Measurements from ENCODE around the gene EEF2KMT.

EEF2KMT gene

GRCh38 chr16:5035909-5036227, 61.7 kb downstream of the EEF2KMT start:
- H3K9me3 ChIP-seq (ENCODE audit: low read length) = no peaks in the 10 kb centered on the region
- no peaks in the 10 kb centered on the region for H3K27me3 ChIP-seq (ENCODE audit: insufficient read depth, low read length)
- no peak overlapping the region for H3K4me3 ChIP-seq (ENCODE audit: low read length)
- H2AFZ ChIP-seq (ENCODE audit: low read depth, low read length) = no peak overlapping the region
- H3K4me1 ChIP-seq (ENCODE audit: insufficient read depth, low read length) = peaks cover 29% of the 10 kb centered on the region
- no peaks in the 10 kb centered on the region for H3K36me3 ChIP-seq (ENCODE audit: insufficient read depth, low read length)

Data from neuron (in vitro differentiated cells).